ENCODE results near the gene LRFN4. TPM values are rescaled to one million over a fixed set of nuclear protein-coding genes. Genes with fewer than 3 reads are reported as not detected.

Gene LRFN4
- total RNA-seq (2022) (30.1 and 30.3 TPM in 2 replicates), Bru-seq, nascent RNA (percentile 42 among the genes with signal in this experiment), BruChase-seq, experiment 1, labeled RNA remaining after a 6-hour chase (percentile 72 among the genes with signal in this experiment), BruChase-seq, experiment 2, labeled RNA remaining after a 2-hour chase (percentile 75 among the genes with signal in this experiment)
- long read RNA-seq, transcript LRFN4-201 (2 exons, 2,431 nt), result major isoform, 6 of 17 reads
- long read RNA-seq, partial matches to known transcripts, result 5 of 17 reads
- long read RNA-seq, other reads (novel, unspliced or antisense), result 6 of 17 reads

DNA sequence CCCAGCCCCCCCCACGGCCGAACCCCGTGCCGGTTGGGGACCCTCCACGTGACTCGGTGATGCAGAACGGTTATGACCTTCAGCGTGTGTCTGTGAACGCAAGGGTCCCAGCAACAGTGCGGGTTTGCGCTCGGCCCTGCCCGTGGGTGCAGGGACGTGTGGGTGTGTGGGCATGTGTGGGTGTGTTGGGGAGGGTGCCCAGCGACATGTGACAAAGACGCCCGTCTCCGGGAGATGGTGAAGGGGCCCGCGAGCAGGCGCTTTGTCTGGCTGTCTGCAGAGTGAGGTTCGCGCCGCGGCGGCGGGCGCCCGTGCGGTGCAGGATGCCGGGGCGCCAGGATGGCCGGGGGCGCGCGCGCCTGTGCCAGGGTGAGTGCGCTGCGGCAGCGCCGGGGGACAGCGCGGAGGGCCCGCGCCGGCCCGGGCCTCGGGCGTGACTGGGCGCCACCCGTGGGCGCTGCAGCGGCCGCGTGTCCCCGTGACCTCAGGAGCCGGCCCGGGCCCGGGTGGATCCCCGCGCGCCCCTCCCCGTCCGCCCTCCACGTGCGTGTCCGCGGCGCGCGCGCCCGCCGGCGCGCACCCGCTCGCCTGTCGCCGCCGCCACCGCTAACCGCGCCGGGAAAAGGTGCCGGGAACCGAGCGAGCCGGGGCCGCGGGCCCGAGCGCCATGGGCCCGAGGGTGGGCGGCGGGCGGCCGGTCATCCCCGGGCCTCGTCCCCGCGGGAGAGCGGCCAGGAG lies at the start of gene LRFN4:
Gene LRFN4, plus strand, starts transcription at position 569 of the 738 bp plus-strand sequence. CDS start 681 bp downstream, outside the sequence.
- no TSS peak for BruUV-seq (replicated peaks)
- peak; percentile 66 for DNase-seq
- H3K4me3 Mint-ChIP-seq (ENCODE audit: low read depth, unreplicated experiment), result peak within 1 kb of the TSS; percentile 93
- CTCF ChIA-PET, result interaction anchor here (0.6 to 1.2 kb wide), 5 partner anchors 10 to 446 kb away, joined by 3 to 5 read pairs (median 4); partner anchors contain the start of genes RCE1 and SSH3
- TF ChIP-seq, protein P1, sequence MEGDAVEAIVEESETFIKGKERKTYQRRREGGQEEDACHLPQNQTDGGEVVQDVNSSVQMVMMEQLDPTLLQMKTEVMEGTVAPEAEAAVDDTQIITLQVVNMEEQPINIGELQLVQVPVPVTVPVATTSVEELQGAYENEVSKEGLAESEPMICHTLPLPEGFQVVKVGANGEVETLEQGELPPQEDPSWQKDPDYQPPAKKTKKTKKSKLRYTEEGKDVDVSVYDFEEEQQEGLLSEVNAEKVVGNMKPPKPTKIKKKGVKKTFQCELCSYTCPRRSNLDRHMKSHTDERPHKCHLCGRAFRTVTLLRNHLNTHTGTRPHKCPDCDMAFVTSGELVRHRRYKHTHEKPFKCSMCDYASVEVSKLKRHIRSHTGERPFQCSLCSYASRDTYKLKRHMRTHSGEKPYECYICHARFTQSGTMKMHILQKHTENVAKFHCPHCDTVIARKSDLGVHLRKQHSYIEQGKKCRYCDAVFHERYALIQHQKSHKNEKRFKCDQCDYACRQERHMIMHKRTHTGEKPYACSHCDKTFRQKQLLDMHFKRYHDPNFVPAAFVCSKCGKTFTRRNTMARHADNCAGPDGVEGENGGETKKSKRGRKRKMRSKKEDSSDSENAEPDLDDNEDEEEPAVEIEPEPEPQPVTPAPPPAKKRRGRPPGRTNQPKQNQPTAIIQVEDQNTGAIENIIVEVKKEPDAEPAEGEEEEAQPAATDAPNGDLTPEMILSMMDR (IDR thresholded peaks at IDR 0.05; ENCODE audit: unreplicated experiment), result no peak
- no peaks in the 10 kb centered on the region for H3K27me3 Mint-ChIP-seq (ENCODE audit: unreplicated experiment)
- H3K4me1 Mint-ChIP-seq (ENCODE audit: low read depth, unreplicated experiment), result peaks cover 10% of the 10 kb centered on the region
- peaks cover 45% of the 10 kb centered on the region for H3K36me3 Mint-ChIP-seq (ENCODE audit: insufficient read depth, unreplicated experiment)
- H3K27ac Mint-ChIP-seq (ENCODE audit: unreplicated experiment), result peak within 1 kb of the TSS; percentile 72
- no peaks in the 10 kb centered on the region for H3K9me3 Mint-ChIP-seq (ENCODE audit: low read depth, unreplicated experiment)
- intact Hi-C loops (cut with micrococcal nuclease; ENCODE audit: unreplicated experiment), result no loop called here

DNA sequence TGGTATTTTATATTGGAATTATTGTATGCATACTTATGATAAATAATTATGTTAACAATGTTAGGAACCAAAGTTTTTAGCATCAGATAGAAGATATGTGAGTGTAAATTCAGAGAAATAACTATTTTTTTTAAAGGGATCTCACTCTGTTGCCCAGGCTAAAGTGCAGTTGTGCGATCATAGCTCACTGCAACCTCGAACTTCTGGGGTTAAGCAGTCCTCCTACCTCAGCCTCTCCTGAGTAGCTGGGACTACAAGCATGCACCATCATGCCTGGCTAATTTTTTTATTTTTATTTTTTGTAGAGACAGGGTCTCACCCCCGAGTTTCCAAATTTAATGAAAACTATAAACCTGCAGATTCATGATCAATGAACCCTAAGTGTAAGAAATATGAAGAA lies 47.3 kb upstream of the LRFN4 start:
- CTCF ChIA-PET, result no interaction called here
- no TSS peak for BruUV-seq (replicated peaks)
- no peak overlapping the region for H3K27ac Mint-ChIP-seq (ENCODE audit: unreplicated experiment)

DNA sequence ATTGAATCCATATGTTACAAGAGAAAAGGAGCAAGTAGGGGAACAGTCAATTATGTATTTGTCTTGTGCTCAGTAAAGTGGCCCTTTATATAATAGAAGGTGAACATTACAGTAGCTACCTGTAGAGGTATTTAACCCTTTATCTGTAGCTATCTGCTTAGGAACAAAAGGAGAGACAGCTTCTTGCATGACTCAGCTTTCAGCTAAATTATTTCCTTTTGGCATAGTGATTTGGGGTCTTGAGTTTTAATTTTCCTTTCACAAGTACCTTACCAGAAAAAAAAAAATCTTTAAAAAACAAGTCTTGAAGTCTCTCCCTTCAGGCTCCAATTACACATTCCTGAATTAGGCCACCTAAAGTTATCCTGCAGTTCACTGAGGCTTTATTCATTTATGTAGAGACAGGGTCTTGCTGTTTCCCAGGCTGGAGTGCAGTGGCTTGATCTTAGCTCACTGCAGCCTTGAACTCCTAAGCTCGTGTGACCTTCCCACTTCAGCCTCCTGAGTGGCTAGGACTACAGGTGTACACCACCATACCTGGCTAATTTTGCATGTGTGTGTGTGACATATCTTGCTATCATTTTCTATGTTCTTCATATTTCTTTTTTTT lies 46.2 kb upstream of the LRFN4 start:
- intact Hi-C loops (cut with micrococcal nuclease; ENCODE audit: unreplicated experiment), result no loop called here
- TF ChIP-seq, protein P1 (IDR thresholded peaks at IDR 0.05; ENCODE audit: unreplicated experiment), result no peak
- H3K27me3 Mint-ChIP-seq (ENCODE audit: unreplicated experiment), result no peaks in the 10 kb centered on the region
- peaks cover 13% of the 10 kb centered on the region for H3K4me1 Mint-ChIP-seq (ENCODE audit: low read depth, unreplicated experiment)
- BruUV-seq (replicated peaks), result no TSS peak
- CTCF ChIA-PET, result no interaction called here
- no peak for DNase-seq
- H3K9me3 Mint-ChIP-seq (ENCODE audit: low read depth, unreplicated experiment), result no peaks in the 10 kb centered on the region
- no peak overlapping the region for H3K27ac Mint-ChIP-seq (ENCODE audit: unreplicated experiment)
- no peak overlapping the region for H3K4me3 Mint-ChIP-seq (ENCODE audit: low read depth, unreplicated experiment)
- H3K36me3 Mint-ChIP-seq (ENCODE audit: insufficient read depth, unreplicated experiment), result no peaks in the 10 kb centered on the region

More for the DNA sequence above, 47.3 kb upstream of the LRFN4 start:
- TF ChIP-seq, protein P1 (IDR thresholded peaks at IDR 0.05; ENCODE audit: unreplicated experiment), result no peak
- Mint-ChIP-seq H3K36me3 (ENCODE audit: insufficient read depth, unreplicated experiment) (no peaks in the 10 kb centered on the region), H3K4me1 (ENCODE audit: low read depth, unreplicated experiment) (peaks cover 3% of the 10 kb centered on the region), H3K9me3 (ENCODE audit: low read depth, unreplicated experiment) (no peaks in the 10 kb centered on the region), H3K4me3 (ENCODE audit: low read depth, unreplicated experiment) (no peak overlapping the region), H3K27me3 (ENCODE audit: unreplicated experiment) (no peaks in the 10 kb centered on the region)
- no peak for DNase-seq
- intact Hi-C loops (cut with micrococcal nuclease; ENCODE audit: unreplicated experiment), result no loop called here

DNA sequence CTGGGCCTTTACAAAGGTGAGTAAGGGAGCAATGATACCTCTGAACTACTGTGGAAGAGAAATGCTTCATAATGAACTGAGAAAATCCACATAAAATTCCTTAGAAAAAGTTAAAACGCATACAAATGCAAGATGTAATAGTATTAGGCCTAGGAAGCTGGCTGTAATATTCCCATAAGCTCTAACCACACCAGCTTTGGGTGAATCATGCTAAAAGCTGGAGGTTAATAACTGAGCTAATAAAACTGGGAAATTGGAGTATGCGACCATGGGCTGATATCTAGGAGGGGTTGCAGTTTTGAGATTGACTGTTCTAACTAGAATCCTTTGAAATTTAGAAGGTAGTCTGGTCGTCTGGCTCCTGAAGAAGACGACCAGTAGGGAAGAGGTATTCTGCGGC lies 42.2 kb upstream of the LRFN4 start:
- DNase-seq, result no peak
- H3K4me1 Mint-ChIP-seq (ENCODE audit: low read depth, unreplicated experiment), result peaks cover 19% of the 10 kb centered on the region
- H3K27me3 Mint-ChIP-seq (ENCODE audit: unreplicated experiment), result no peaks in the 10 kb centered on the region
- H3K4me3 Mint-ChIP-seq (ENCODE audit: low read depth, unreplicated experiment), result no peak overlapping the region
- no peaks in the 10 kb centered on the region for H3K36me3 Mint-ChIP-seq (ENCODE audit: insufficient read depth, unreplicated experiment)
- intact Hi-C loops (cut with micrococcal nuclease; ENCODE audit: unreplicated experiment), result no loop called here
- no TSS peak for BruUV-seq (replicated peaks)
- CTCF ChIA-PET, result no interaction called here
- TF ChIP-seq, protein P1 (IDR thresholded peaks at IDR 0.05; ENCODE audit: unreplicated experiment), result no peak
- no peak overlapping the region for H3K27ac Mint-ChIP-seq (ENCODE audit: unreplicated experiment)
- no peaks in the 10 kb centered on the region for H3K9me3 Mint-ChIP-seq (ENCODE audit: low read depth, unreplicated experiment)
